SK-N-MC (cell line): Measurements from ENCODE around the gene CAMKMT.

Source experiments
- EZH2 ChIP-seq: fragments of 200-600 bp; sonication (generic); IDR thresholded peaks from one replicate; pipeline ENCODE4 v1.6.1; 2017; ENCODE audit warnings: antibody characterized with exemption
- FOXP2 ChIP-seq: optimal IDR thresholded peaks from 2 replicates; pipeline ENCODE3; 2011; ENCODE audit warnings: mild to moderate bottlenecking, moderate library complexity; ENCODE audit not compliant: insufficient read depth; ENCODE audit errors: extremely low read length, control extremely low read depth
- POLR2AphosphoS5 ChIP-seq: IDR thresholded peaks from 2 replicates; pipeline ENCODE4 v1.6.1; 2012; ENCODE audit warnings: mild to moderate bottlenecking, low read depth, low read length, borderline replicate concordance

- TF ChIP-seq POLR2AphosphoS5, result no peak
- no peak for TF ChIP-seq EZH2
- TF ChIP-seq FOXP2, result no peak
Observed at GRCh38 chr2:44649381-44649780, 287.6 kb downstream of the CAMKMT start.
